ENCODE data around the gene MORN1. TPM values are rescaled to one million over a fixed set of nuclear protein-coding genes. Genes with fewer than 3 reads are reported as not detected.

MORN1 gene
- polyA plus RNA-seq, 1 of the 3 experiments (the other 2 are of a cell fraction): 16.3 TPM

- no peaks in the 10 kb centered on the region for H3K9me3 ChIP-seq
- 10% methylated on average over 7 of the region's 9 CpGs for WGBS (ENCODE audit: low lambda C conversion rate)
- H3K4me1 ChIP-seq (ENCODE audit: control insufficient read depth in 1 of 2, insufficient read depth in 2 of 2, low read depth in 1 of 2, low read length in 1 of 2): peaks cover 0 to 3% of the 10 kb centered on the region in 2 experiments; a peak in 1 of 4 replicates
- no peak overlapping the region for H3K9ac ChIP-seq
- H3K79me2 ChIP-seq (ENCODE audit: insufficient read depth): no peaks in the 10 kb centered on the region
- H2AFZ ChIP-seq (ENCODE audit: low read depth): no peak overlapping the region
- ChIA-PET CTCF (interaction anchor here (1.3 to 1.6 kb wide), 3 partner anchors 11 to 351 kb away, joined by 4 to 6 read pairs (median 6); no protein-coding TSS in a partner anchor), POLR2A (no interaction called here)
- H3K36me3 ChIP-seq (replicated peaks in 1 of 2; ENCODE audit: control insufficient read depth in 1 of 2, insufficient read depth in 2 of 2, low read length in 1 of 2): no peaks in the 10 kb centered on the region
- H3K27ac ChIP-seq (ENCODE audit: low read depth in 2 of 2, low read length in 1 of 2): no peak overlapping the region
- H3K4me2 ChIP-seq: no peak overlapping the region
- TF ChIP-seq MAX (IDR thresholded peaks at IDR 0.05; ENCODE audit: low read depth) (no peak), RXRA (IDR thresholded peaks at IDR 0.05; ENCODE audit: borderline replicate concordance, low read depth) (no peak), MXI1 (IDR thresholded peaks at IDR 0.05; ENCODE audit: low read depth, low read length) (no peak), JUND (IDR thresholded peaks at IDR 0.05) (no peak), CHD2 (IDR thresholded peaks at IDR 0.05; ENCODE audit: low read length, partially characterized antibody) (no peak), USF2 (IDR thresholded peaks at IDR 0.05; ENCODE audit: borderline replicate concordance, low read depth, low read length) (no peak), RFX5 (IDR thresholded peaks at IDR 0.05; ENCODE audit: low read length) (no peak), EZH2phosphoT487 (IDR thresholded peaks at IDR 0.05; ENCODE audit: borderline replicate concordance, low read depth) (no peak)
- TF ChIP-seq, protein P1, sequence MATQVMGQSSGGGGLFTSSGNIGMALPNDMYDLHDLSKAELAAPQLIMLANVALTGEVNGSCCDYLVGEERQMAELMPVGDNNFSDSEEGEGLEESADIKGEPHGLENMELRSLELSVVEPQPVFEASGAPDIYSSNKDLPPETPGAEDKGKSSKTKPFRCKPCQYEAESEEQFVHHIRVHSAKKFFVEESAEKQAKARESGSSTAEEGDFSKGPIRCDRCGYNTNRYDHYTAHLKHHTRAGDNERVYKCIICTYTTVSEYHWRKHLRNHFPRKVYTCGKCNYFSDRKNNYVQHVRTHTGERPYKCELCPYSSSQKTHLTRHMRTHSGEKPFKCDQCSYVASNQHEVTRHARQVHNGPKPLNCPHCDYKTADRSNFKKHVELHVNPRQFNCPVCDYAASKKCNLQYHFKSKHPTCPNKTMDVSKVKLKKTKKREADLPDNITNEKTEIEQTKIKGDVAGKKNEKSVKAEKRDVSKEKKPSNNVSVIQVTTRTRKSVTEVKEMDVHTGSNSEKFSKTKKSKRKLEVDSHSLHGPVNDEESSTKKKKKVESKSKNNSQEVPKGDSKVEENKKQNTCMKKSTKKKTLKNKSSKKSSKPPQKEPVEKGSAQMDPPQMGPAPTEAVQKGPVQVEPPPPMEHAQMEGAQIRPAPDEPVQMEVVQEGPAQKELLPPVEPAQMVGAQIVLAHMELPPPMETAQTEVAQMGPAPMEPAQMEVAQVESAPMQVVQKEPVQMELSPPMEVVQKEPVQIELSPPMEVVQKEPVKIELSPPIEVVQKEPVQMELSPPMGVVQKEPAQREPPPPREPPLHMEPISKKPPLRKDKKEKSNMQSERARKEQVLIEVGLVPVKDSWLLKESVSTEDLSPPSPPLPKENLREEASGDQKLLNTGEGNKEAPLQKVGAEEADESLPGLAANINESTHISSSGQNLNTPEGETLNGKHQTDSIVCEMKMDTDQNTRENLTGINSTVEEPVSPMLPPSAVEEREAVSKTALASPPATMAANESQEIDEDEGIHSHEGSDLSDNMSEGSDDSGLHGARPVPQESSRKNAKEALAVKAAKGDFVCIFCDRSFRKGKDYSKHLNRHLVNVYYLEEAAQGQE (IDR thresholded peaks at IDR 0.05; ENCODE audit: low read depth, low read length): no peak
- TF ChIP-seq, protein P2, sequence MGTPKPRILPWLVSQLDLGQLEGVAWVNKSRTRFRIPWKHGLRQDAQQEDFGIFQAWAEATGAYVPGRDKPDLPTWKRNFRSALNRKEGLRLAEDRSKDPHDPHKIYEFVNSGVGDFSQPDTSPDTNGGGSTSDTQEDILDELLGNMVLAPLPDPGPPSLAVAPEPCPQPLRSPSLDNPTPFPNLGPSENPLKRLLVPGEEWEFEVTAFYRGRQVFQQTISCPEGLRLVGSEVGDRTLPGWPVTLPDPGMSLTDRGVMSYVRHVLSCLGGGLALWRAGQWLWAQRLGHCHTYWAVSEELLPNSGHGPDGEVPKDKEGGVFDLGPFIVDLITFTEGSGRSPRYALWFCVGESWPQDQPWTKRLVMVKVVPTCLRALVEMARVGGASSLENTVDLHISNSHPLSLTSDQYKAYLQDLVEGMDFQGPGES (IDR thresholded peaks at IDR 0.05; ENCODE audit: low read depth, low read length): no peak
- H3F3A ChIP-seq (replicated peaks; ENCODE audit: insufficient read depth): no peaks in the 10 kb centered on the region
- H3K27me3 ChIP-seq (ENCODE audit: insufficient read depth): peaks cover 11% of the 10 kb centered on the region
- DNase-seq: no peak
- no peaks in the 10 kb centered on the region for H3K9me2 ChIP-seq
- no peaks in the 10 kb centered on the region for H4K20me1 ChIP-seq (ENCODE audit: insufficient read depth)
- H3K4me3 ChIP-seq (ENCODE audit: low read depth in 2 of 2, low read length in 1 of 2): no peak overlapping the region
Observed at GRCh38 chr1:2435091-2435490, 43.7 kb upstream of the MORN1 start.

Data from SK-N-SH (cell line).